Measurements from ENCODE around the gene SNAPC5.
"Not testable (repeated sequence)": the region's sequence is repeated elsewhere in the genome, so short reads cannot be mapped to it uniquely, and the experiment has no call there.

SNAPC5 gene

GRCh38 chr15:66489179-66489791 is 8.3 kb downstream of the SNAPC5 start:
- DNase-seq: no peak

- DNase-seq: no peak
Measured at GRCh38 chr15:66488525-66488924, 9.0 kb downstream of the SNAPC5 start.

- no peak for DNase-seq
Measured at GRCh38 chr15:66486887-66487286, 10.7 kb downstream of the SNAPC5 start.

GRCh38 chr15:66484539-66485112 is 12.9 kb downstream of the SNAPC5 start:
- DNase-seq: no peak

- no peak for DNase-seq
Measured at GRCh38 chr15:66483131-66483566, 14.4 kb downstream of the SNAPC5 start.

- no peak for DNase-seq
Measured at GRCh38 chr15:66482539-66482938, 15.0 kb downstream of the SNAPC5 start.

GRCh38 chr15:66481107-66481856 is 16.3 kb downstream of the SNAPC5 start:
- no peak for DNase-seq

GRCh38 chr15:66480267-66480666 is 17.3 kb downstream of the SNAPC5 start:
- no peak for DNase-seq

- no peak for DNase-seq
Measured at GRCh38 chr15:66477011-66477410, 20.6 kb downstream of the SNAPC5 start.

- DNase-seq: peak; percentile 40
Measured at GRCh38 chr15:66476535-66476934, 21.0 kb downstream of the SNAPC5 start.

- no peak for DNase-seq
Measured at GRCh38 chr15:66474963-66475362, 22.6 kb downstream of the SNAPC5 start.

GRCh38 chr15:66474135-66474534 is 23.4 kb downstream of the SNAPC5 start:
- DNase-seq: no peak

GRCh38 chr15:66472176-66472999 is 25.2 kb downstream of the SNAPC5 start:
- DNase-seq: peak; percentile 33

- DNase-seq: not testable (repeated sequence)
Measured at GRCh38 chr15:66470825-66471224, 26.7 kb downstream of the SNAPC5 start.

- not testable (repeated sequence) for DNase-seq
Measured at GRCh38 chr15:66467162-66468040, 30.2 kb downstream of the SNAPC5 start.

- not testable (repeated sequence) for DNase-seq
Measured at GRCh38 chr15:66465294-66465693, 32.3 kb downstream of the SNAPC5 start.

- no peak for DNase-seq
Measured at GRCh38 chr15:66462627-66463026, 34.9 kb downstream of the SNAPC5 start.

GRCh38 chr15:66461917-66462316 is 35.6 kb downstream of the SNAPC5 start:
- no peak for DNase-seq

GRCh38 chr15:66461294-66461693 is 36.3 kb downstream of the SNAPC5 start:
- not testable (repeated sequence) for DNase-seq

GRCh38 chr15:66459818-66460615 is 37.5 kb downstream of the SNAPC5 start:
- DNase-seq: no peak

GRCh38 chr15:66456211-66456610 is 41.4 kb downstream of the SNAPC5 start:
- peak; percentile 20 for DNase-seq
